ENCODE results near the gene MARVELD2.

The MARVELD2 gene

DNA sequence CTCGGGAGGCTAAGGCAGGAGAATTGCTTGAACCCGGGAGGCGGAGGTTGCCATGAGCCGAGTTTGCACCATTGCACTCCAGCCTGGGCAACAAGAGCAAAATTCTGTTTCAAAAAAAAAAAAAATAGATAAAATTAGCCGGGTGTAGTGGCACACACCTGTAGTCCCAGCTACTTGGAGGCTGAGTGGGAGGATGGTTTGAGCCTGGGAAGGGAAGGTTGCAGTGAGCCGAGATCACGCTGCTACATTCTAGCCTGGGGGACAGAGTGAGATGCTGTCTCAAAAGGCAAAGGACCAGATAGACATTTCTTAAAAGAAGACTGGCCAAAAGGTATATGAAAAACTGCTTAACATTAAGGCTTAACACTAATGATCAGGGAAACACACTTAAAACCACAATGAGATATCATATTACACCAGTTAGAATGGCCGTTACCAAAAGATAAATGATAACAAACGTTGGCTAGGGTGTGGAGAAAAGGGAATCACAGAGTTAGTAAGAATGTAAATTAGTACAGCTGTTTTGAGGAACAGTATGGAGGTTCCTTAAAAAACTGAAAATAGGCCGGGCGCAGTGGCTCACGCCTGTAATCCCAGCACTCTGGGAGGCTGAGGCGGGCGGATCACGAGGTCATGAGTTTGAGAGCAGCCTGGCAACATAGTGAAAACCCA is 10.1 kb upstream of the MARVELD2 start (continued):
- TF ChIP-seq, protein P1, sequence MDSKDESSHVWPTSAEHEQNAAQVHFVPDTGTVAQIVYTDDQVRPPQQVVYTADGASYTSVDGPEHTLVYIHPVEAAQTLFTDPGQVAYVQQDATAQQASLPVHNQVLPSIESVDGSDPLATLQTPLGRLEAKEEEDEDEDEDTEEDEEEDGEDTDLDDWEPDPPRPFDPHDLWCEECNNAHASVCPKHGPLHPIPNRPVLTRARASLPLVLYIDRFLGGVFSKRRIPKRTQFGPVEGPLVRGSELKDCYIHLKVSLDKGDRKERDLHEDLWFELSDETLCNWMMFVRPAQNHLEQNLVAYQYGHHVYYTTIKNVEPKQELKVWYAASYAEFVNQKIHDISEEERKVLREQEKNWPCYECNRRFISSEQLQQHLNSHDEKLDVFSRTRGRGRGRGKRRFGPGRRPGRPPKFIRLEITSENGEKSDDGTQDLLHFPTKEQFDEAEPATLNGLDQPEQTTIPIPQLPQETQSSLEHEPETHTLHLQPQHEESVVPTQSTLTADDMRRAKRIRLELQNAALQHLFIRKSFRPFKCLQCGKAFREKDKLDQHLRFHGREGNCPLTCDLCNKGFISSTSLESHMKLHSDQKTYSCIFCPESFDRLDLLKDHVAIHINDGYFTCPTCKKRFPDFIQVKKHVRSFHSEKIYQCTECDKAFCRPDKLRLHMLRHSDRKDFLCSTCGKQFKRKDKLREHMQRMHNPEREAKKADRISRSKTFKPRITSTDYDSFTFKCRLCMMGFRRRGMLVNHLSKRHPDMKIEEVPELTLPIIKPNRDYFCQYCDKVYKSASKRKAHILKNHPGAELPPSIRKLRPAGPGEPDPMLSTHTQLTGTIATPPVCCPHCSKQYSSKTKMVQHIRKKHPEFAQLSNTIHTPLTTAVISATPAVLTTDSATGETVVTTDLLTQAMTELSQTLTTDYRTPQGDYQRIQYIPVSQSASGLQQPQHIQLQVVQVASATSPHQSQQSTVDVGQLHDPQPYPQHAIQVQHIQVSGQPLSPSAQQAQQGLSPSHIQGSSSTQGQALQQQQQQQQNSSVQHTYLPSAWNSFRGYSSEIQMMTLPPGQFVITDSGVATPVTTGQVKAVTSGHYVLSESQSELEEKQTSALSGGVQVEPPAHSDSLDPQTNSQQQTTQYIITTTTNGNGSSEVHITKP (tag by site-specific recombination; IDR thresholded peaks at IDR 0.05): no peak
- TF ChIP-seq ZNF654 (tag by site-specific recombination; IDR thresholded peaks at IDR 0.05; ENCODE audit: low read depth): no peak
- TF ChIP-seq ZNF121 (tag by site-specific recombination; IDR thresholded peaks at IDR 0.05): no peak
- TF ChIP-seq KLF1 (tag by site-specific recombination; IDR thresholded peaks at IDR 0.05): no peak
- 0 out of 2 replicates have a peak, but pooled peaks have one; percentile 2 for TF ChIP-seq ZFHX2 (tag by site-specific recombination; conservative IDR thresholded peaks at IDR 0.05)
- TF ChIP-seq, protein P2, sequence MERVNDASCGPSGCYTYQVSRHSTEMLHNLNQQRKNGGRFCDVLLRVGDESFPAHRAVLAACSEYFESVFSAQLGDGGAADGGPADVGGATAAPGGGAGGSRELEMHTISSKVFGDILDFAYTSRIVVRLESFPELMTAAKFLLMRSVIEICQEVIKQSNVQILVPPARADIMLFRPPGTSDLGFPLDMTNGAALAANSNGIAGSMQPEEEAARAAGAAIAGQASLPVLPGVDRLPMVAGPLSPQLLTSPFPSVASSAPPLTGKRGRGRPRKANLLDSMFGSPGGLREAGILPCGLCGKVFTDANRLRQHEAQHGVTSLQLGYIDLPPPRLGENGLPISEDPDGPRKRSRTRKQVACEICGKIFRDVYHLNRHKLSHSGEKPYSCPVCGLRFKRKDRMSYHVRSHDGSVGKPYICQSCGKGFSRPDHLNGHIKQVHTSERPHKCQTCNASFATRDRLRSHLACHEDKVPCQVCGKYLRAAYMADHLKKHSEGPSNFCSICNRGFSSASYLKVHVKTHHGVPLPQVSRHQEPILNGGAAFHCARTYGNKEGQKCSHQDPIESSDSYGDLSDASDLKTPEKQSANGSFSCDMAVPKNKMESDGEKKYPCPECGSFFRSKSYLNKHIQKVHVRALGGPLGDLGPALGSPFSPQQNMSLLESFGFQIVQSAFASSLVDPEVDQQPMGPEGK (tag by site-specific recombination; IDR thresholded peaks at IDR 0.05): no peak
- TF ChIP-seq ZNF776 (tag by site-specific recombination; IDR thresholded peaks at IDR 0.05; ENCODE audit: borderline replicate concordance): no peak
- TF ChIP-seq ZNF157 (tag by site-specific recombination; IDR thresholded peaks at IDR 0.05): no peak

DNA sequence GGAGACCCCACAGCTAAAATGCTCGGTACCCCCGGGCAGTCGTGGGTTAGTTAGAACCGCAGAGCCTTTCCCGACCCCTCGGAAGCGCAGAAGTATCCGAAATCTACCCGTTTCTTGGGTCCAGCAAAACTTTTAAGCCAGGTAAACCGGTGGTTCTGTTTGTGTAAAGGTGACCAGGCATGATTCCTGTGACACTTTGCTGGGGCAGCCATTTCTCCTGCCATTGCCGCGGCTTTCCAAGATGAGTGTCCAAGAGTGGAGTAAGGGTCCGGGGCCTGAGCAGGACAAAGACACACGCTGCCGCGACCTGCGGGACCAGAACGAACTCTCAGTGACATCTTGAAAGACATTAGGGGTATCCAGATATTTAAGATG is 655 bp downstream of the MARVELD2 start:
- H3K36me3 ChIP-seq (ENCODE audit: control insufficient read depth in 2 of 2, insufficient read depth in 1 of 2, low read length in 2 of 2): peaks cover 7 to 52% of the 10 kb centered on the region in 2 experiments; a peak in 2 of 3 replicates
- POLR2A ChIA-PET: no interaction called here
- no peaks in the 10 kb centered on the region; the same call in 1 of the 2 replicates for H3K4me1 ChIP-seq (ENCODE audit: control insufficient read depth, insufficient read depth, low read length)
- H3K27ac ChIP-seq (ENCODE audit: extremely low read depth, low read depth, low read length): peak overlapping the region; percentile 88; the same call in 1 of the 2 replicates
- CTCF ChIA-PET: interaction anchor here (0.6 kb wide), 1 partner anchor 453 kb away, joined by 4 read pairs; no protein-coding TSS in a partner anchor
- H3K9me3 ChIP-seq (ENCODE audit: control insufficient read depth, insufficient read depth, low read depth, low read length): no peaks in the 10 kb centered on the region
- peak overlapping the region; percentile 79 for H3K4me3 ChIP-seq (ENCODE audit: low read depth, low read length)
- no peak for TF ChIP-seq ZNF621 (tag by site-specific recombination; IDR thresholded peaks at IDR 0.05)
- peak; percentile 100 for TF ChIP-seq ZFP37 (tag by site-specific recombination; IDR thresholded peaks at IDR 0.05)
- peak; percentile 83 for TF ChIP-seq ZNF335 (tag by site-specific recombination; conservative IDR thresholded peaks at IDR 0.05)
- peak; percentile 83 for TF ChIP-seq YY2 (tag by site-specific recombination; IDR thresholded peaks at IDR 0.05)
- TF ChIP-seq, protein P3, sequence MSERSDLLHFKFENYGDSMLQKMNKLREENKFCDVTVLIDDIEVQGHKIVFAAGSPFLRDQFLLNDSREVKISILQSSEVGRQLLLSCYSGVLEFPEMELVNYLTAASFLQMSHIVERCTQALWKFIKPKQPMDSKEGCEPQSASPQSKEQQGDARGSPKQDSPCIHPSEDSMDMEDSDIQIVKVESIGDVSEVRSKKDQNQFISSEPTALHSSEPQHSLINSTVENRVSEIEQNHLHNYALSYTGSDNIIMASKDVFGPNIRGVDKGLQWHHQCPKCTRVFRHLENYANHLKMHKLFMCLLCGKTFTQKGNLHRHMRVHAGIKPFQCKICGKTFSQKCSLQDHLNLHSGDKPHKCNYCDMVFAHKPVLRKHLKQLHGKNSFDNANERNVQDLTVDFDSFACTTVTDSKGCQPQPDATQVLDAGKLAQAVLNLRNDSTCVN (tag by site-specific recombination; optimal IDR thresholded peaks at IDR 0.05): peak; percentile 35
- TF ChIP-seq YY1 (tag by site-specific recombination; IDR thresholded peaks at IDR 0.05): peak; percentile 70

DNA sequence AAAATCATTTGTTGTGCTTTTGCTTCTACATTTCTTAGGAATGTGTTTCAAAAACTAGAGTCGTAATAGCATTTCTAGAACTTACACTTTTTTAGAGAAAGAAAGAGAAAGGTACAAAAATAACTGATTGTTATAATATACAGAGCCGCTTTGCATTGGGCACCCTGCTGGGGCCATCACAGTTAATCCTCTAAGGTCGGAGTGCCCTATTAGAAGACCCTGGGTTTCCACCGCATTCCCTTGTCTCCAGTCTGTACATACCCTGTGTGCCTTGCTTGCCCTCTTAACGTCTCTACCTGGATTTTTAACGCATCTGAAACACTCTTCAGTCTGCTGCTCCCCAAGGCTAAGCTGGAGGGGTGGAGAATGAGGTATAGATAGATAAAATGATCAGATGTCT is 1.3 kb downstream of the MARVELD2 start:
- Histone ChIP-seq H3K9me3 (ENCODE audit: control insufficient read depth, insufficient read depth, low read depth, low read length) (no peaks in the 10 kb centered on the region), H3K4me3 (ENCODE audit: low read depth, low read length) (peak overlapping the region; percentile 79), H3K4me1 (ENCODE audit: control insufficient read depth, insufficient read depth, low read length) (no peaks in the 10 kb centered on the region; the same call in 1 of the 2 replicates), H3K36me3 (ENCODE audit: control insufficient read depth in 2 of 2, insufficient read depth in 1 of 2, low read length in 2 of 2) (peaks cover 7 to 48% of the 10 kb centered on the region in 2 experiments; a peak in 2 of 3 replicates), H3K27ac (ENCODE audit: extremely low read depth, low read depth, low read length) (no peak overlapping the region)
- ChIA-PET CTCF (interaction anchor here (0.5 kb wide), 1 partner anchor 75 kb away, joined by 3 read pairs; no protein-coding TSS in a partner anchor), POLR2A (no interaction called here)
- TF ChIP-seq ZNF146 (tag by site-specific recombination; IDR thresholded peaks at IDR 0.05) (no peak), ZNF350 (tag by site-specific recombination; IDR thresholded peaks at IDR 0.05) (no peak), WT1 (tag by site-specific recombination; IDR thresholded peaks at IDR 0.05) (no peak), ZBTB7A (tag by site-specific recombination; IDR thresholded peaks at IDR 0.05; ENCODE audit: low read depth) (no peak), KLF10 (tag by site-specific recombination; IDR thresholded peaks at IDR 0.05) (no peak), ZNF747 (tag by site-specific recombination; IDR thresholded peaks at IDR 0.05) (no peak)
- TF ChIP-seq, protein P4, sequence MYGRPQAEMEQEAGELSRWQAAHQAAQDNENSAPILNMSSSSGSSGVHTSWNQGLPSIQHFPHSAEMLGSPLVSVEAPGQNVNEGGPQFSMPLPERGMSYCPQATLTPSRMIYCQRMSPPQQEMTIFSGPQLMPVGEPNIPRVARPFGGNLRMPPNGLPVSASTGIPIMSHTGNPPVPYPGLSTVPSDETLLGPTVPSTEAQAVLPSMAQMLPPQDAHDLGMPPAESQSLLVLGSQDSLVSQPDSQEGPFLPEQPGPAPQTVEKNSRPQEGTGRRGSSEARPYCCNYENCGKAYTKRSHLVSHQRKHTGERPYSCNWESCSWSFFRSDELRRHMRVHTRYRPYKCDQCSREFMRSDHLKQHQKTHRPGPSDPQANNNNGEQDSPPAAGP (tag by site-specific recombination; IDR thresholded peaks at IDR 0.05): no peak
- TF ChIP-seq, protein P2 (tag by site-specific recombination; IDR thresholded peaks at IDR 0.05): no peak

Measured in HEK293 (cell line).